ENCODE measurements around the gene PCDHGA5. TPM values are rescaled to one million over a fixed set of nuclear protein-coding genes. Genes with fewer than 3 reads are reported as not detected.

The PCDHGA5 gene
- polyA plus RNA-seq, 1 donor (not counting 4 experiments of a cell fraction or from before 2014, with no cell fraction given), result 0.01 TPM

DNA sequence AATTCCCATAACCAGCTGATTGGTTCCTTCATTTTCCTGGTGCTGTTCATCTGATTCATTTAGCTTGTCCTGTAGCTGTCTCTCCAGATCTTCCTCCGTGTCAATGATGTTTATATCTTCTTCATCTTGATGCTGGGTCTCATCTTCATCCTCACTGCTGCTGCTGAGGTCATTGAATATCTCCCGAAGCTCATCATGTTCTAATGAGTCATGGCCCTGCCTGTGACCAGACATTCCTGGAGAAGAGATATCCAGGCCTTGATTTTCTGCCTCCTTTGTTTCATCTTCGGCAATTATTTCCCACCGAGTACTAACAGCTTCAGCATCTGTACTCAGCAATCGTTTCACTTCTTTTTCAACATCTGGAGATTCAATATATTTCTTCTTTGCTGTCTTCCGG lies 44.8 kb upstream of the PCDHGA5 start:
- Histone ChIP-seq H3K4me1 (ENCODE audit: control insufficient read depth, extremely low read depth, insufficient read depth, low read length) (peaks cover 8% of the 10 kb centered on the region), H3K9me1 (ENCODE audit: control insufficient read depth, extremely low read depth, insufficient read depth, low read length) (no peaks in the 10 kb centered on the region), H3K27ac (ENCODE audit: control insufficient read depth, insufficient read depth, low read length) (no peak overlapping the region), H3K4me3 (ENCODE audit: control insufficient read depth in 2 of 3, extremely low read depth in 1 of 3, insufficient read depth in 2 of 3, low read depth in 1 of 3, low read length in 3 of 3) (peak overlapping the region in 2 of 3 experiments; percentile 97 to 98), H3K9me3 (ENCODE audit: control insufficient read depth, low read depth, low read length) (peaks cover 22% of the 10 kb centered on the region), H3K79me2 (ENCODE audit: control insufficient read depth, insufficient read depth, low read length) (peaks cover 15% of the 10 kb centered on the region), H4K20me1 (ENCODE audit: control insufficient read depth, extremely low read depth, insufficient read depth, low read length) (no peaks in the 10 kb centered on the region), H2AFZ (ENCODE audit: control insufficient read depth, low read length) (no peak overlapping the region), H3K27me3 (ENCODE audit: control insufficient read depth, extremely low read depth, insufficient read depth, low read length) (no peaks in the 10 kb centered on the region), H3K36me3 (ENCODE audit: control insufficient read depth in 2 of 2, extremely low read depth in 1 of 2, insufficient read depth in 2 of 2, low read length in 2 of 2) (peaks cover 1 to 12% of the 10 kb centered on the region in 2 experiments), H3K4me2 (ENCODE audit: control insufficient read depth, extremely low read depth, insufficient read depth, low read depth, low read length) (peak overlapping the region; percentile 87), H3K9ac (ENCODE audit: control insufficient read depth, extremely low read depth, insufficient read depth, low read length) (no peak overlapping the region)
- dilution Hi-C loops (cut with MboI; ENCODE audit: extremely low pct_ligation_motif_present, low sequenced_read_pairs), result no loop called here
- no peak for TF ChIP-seq EZH2 (IDR thresholded peaks at IDR 0.05; ENCODE audit: low read length)
- TF ChIP-seq, protein P1, sequence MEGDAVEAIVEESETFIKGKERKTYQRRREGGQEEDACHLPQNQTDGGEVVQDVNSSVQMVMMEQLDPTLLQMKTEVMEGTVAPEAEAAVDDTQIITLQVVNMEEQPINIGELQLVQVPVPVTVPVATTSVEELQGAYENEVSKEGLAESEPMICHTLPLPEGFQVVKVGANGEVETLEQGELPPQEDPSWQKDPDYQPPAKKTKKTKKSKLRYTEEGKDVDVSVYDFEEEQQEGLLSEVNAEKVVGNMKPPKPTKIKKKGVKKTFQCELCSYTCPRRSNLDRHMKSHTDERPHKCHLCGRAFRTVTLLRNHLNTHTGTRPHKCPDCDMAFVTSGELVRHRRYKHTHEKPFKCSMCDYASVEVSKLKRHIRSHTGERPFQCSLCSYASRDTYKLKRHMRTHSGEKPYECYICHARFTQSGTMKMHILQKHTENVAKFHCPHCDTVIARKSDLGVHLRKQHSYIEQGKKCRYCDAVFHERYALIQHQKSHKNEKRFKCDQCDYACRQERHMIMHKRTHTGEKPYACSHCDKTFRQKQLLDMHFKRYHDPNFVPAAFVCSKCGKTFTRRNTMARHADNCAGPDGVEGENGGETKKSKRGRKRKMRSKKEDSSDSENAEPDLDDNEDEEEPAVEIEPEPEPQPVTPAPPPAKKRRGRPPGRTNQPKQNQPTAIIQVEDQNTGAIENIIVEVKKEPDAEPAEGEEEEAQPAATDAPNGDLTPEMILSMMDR (optimal IDR thresholded peaks at IDR 0.05 in 1 of 3, IDR thresholded peaks at IDR 0.05 in 1 of 3, conservative IDR thresholded peaks at IDR 0.05 in 1 of 3; ENCODE audit: extremely low read depth in 1 of 3, insufficient read depth in 2 of 3, low read length in 3 of 3), result no peak
- DNase-seq (ENCODE audit: low read depth, low spot score), result no peak
- no peak for FAIRE-seq

DNA sequence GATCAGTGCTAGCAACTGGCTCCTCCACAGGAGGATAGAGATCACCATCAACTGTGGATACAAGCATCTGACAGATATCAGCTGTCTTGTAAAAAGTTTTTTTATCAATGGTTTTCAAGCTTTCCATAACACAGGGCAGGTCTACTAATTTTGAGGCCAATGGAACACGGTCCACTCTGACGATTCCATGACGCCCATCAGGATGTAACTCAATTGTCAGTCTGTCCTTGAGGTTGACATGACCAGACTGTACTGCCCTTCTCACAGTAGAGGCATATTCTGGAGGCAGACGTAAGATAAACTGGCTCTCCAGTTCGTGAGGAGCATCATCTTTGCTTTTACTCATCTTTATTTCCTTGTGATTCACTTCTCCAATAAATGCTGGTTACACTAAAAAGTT lies 44.3 kb upstream of the PCDHGA5 start:
- DNase-seq (ENCODE audit: low read depth, low spot score) (no peak), FAIRE-seq (no peak)
- Histone ChIP-seq H3K4me1 (ENCODE audit: control insufficient read depth, extremely low read depth, insufficient read depth, low read length) (peaks cover 8% of the 10 kb centered on the region), H3K9me3 (ENCODE audit: control insufficient read depth, low read depth, low read length) (peaks cover 22% of the 10 kb centered on the region), H3K27me3 (ENCODE audit: control insufficient read depth, extremely low read depth, insufficient read depth, low read length) (no peaks in the 10 kb centered on the region), H3K4me3 (ENCODE audit: control insufficient read depth in 2 of 3, extremely low read depth in 1 of 3, insufficient read depth in 2 of 3, low read depth in 1 of 3, low read length in 3 of 3) (peak overlapping the region; percentile 75 to 98 (median 97)), H3K79me2 (ENCODE audit: control insufficient read depth, insufficient read depth, low read length) (peaks cover 15% of the 10 kb centered on the region), H2AFZ (ENCODE audit: control insufficient read depth, low read length) (no peak overlapping the region), H3K9ac (ENCODE audit: control insufficient read depth, extremely low read depth, insufficient read depth, low read length) (no peak overlapping the region), H3K4me2 (ENCODE audit: control insufficient read depth, extremely low read depth, insufficient read depth, low read depth, low read length) (peak overlapping the region; percentile 87), H3K27ac (ENCODE audit: control insufficient read depth, insufficient read depth, low read length) (no peak overlapping the region), H4K20me1 (ENCODE audit: control insufficient read depth, extremely low read depth, insufficient read depth, low read length) (no peaks in the 10 kb centered on the region), H3K9me1 (ENCODE audit: control insufficient read depth, extremely low read depth, insufficient read depth, low read length) (no peaks in the 10 kb centered on the region), H3K36me3 (ENCODE audit: control insufficient read depth in 2 of 2, extremely low read depth in 1 of 2, insufficient read depth in 2 of 2, low read length in 2 of 2) (peaks cover 1 to 12% of the 10 kb centered on the region in 2 experiments)
- no peak for TF ChIP-seq EZH2 (IDR thresholded peaks at IDR 0.05; ENCODE audit: low read length)
- TF ChIP-seq, protein P1 (optimal IDR thresholded peaks at IDR 0.05 in 1 of 3, IDR thresholded peaks at IDR 0.05 in 1 of 3, conservative IDR thresholded peaks at IDR 0.05 in 1 of 3; ENCODE audit: extremely low read depth in 1 of 3, insufficient read depth in 2 of 3, low read length in 3 of 3), result no peak
- dilution Hi-C loops (cut with MboI; ENCODE audit: extremely low pct_ligation_motif_present, low sequenced_read_pairs), result no loop called here

Measured in keratinocyte (primary cell).